BLaER1 treated with 17β-estradiol and CSF1 and Interleukin-3, amounts not matched to agents 10 nM and 100 nM (cell line): ENCODE data around the gene KCNAB2.

ENCODE experiments used
- H3K27ac ChIP-seq, 11 experiments: shearing (Covaris generic); formaldehyde crosslinking; 2 replicates each; pipeline ENCODE4 v1.8.1; 2022
- H3K27me3 ChIP-seq, 11 experiments: shearing (Covaris generic); formaldehyde crosslinking; 2 replicates each; pipeline ENCODE4 v1.8.1; 2022
- H3K36me3 ChIP-seq, 11 experiments: shearing (Covaris generic); formaldehyde crosslinking; 2 replicates each; pipeline ENCODE4 v1.8.1; 2022
- H3K4me1 ChIP-seq, 10 experiments: shearing (Covaris generic); formaldehyde crosslinking; 2 replicates each; pipeline ENCODE4 v1.8.1; 2022
- H3K4me2 ChIP-seq, 11 experiments: shearing (Covaris generic); formaldehyde crosslinking; 2 replicates each; pipeline ENCODE4 v1.8.1; 2022
- H3K4me3 ChIP-seq, 10 experiments: shearing (Covaris generic); formaldehyde crosslinking; 2 replicates each; pipeline ENCODE4 v1.8.1; 2022
- H3K9ac ChIP-seq, 11 experiments: shearing (Covaris generic); formaldehyde crosslinking; 2 replicates each; pipeline ENCODE4 v1.8.1; 2022
- H3K9me3 ChIP-seq, 11 experiments: shearing (Covaris generic); formaldehyde crosslinking; replicated peaks in 1 of 11; 2 replicates each; pipeline ENCODE4 v1.8.1; 2022
- H4K20me1 ChIP-seq, 11 experiments: shearing (Covaris generic); formaldehyde crosslinking; 2 replicates each; pipeline ENCODE4 v1.8.1; 2022
- Cebpa-rat ChIP-seq, 11 experiments: shearing (Covaris generic); IDR thresholded peaks; 2 replicates each; pipeline ENCODE4 v1.8.1; 2022

The KCNAB2 gene

DNA sequence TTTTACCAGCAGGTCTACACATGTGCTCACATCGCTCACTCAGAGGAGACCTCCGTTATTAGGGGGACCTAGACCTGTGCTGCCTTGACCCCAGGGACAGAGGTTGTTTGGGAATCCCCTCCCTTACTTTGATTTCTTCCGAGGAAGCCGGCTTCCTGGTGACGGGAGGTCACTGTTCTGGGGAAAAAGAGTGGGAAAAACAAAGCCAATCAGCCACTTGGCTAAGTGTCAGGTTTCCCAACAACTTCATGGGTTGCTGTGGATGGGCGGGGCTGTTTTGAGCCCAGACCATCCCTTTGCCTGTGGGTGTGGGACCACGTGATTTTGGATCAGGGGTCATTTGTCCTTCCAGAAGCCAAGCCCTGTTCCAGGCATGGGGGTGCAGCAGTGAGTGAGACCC is 7.1 kb upstream of the KCNAB2 start:
- Histone ChIP-seq H3K27ac (peak overlapping the region in 10 of 11 experiments; percentile 37 to 90 (median 84); a peak in 20 of 22 replicates), H3K36me3 (peaks cover 39 to 90% (median 76%) of the 10 kb centered on the region in 11 experiments), H3K4me3 (peak overlapping the region in 7 of 10 experiments; percentile 35 to 53 (median 47); a peak in 12 of 20 replicates), H3K4me2 (peak overlapping the region; percentile 80 to 99 (median 97)), H3K9ac (peak overlapping the region; percentile 53 to 82 (median 71); a peak in 20 of 22 replicates), H3K9me3 (no peaks in the 10 kb centered on the region), H3K27me3 (no peaks in the 10 kb centered on the region), H3K4me1 (peaks cover 83 to 99% (median 98%) of the 10 kb centered on the region in 10 experiments), H4K20me1 (peaks cover 95 to 100% (median 98%) of the 10 kb centered on the region in 11 experiments)
- no peak for TF ChIP-seq Cebpa-rat (IDR thresholded peaks at IDR 0.05)

DNA sequence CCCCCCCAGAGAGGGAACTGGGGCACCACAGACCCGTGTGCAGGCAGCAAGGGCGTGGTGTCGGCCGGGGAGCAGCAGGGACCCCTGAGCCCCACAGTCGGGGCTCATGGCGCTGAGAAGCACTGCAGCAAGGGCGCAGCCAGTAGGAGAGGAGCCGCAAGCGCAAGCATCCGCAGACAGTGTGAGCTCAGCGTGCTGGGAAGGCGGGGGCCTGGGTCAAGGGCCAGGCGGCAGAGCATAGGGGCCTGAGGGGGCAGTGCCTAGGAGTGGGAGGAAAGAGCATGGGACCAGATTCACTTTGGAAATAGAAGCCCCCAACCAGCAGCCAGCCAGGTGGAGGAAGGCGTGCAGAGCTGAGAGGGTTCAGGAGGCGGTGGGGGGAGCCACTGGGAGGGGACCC is 6.7 kb upstream of the KCNAB2 start:
- peak overlapping the region; percentile 53 to 82 (median 71); a peak in 20 of 22 replicates for H3K9ac ChIP-seq
- H3K4me1 ChIP-seq = peaks cover 78 to 99% (median 98%) of the 10 kb centered on the region in 10 experiments
- peaks cover 95 to 100% (median 98%) of the 10 kb centered on the region in 11 experiments for H4K20me1 ChIP-seq
- H3K27me3 ChIP-seq = no peaks in the 10 kb centered on the region
- H3K27ac ChIP-seq = peak overlapping the region in 10 of 11 experiments; percentile 37 to 90 (median 84); a peak in 20 of 22 replicates
- H3K4me2 ChIP-seq = peak overlapping the region; percentile 80 to 99 (median 97)
- H3K36me3 ChIP-seq = peaks cover 40 to 90% (median 76%) of the 10 kb centered on the region in 11 experiments
- no peaks in the 10 kb centered on the region for H3K9me3 ChIP-seq
- no peak for TF ChIP-seq Cebpa-rat (IDR thresholded peaks at IDR 0.05)
- H3K4me3 ChIP-seq = peak overlapping the region in 7 of 10 experiments; percentile 22 to 53 (median 47); a peak in 10 of 20 replicates

GRCh38 chr1:6040444-6040843 is 5.2 kb upstream of the KCNAB2 start:
- no peak for TF ChIP-seq Cebpa-rat (IDR thresholded peaks at IDR 0.05)
- Histone ChIP-seq H3K4me2 (peak overlapping the region; percentile 80 to 99 (median 97)), H3K9me3 (no peaks in the 10 kb centered on the region), H3K4me3 (peak overlapping the region in 8 of 10 experiments; percentile 19 to 53 (median 44); a peak in 16 of 20 replicates), H3K27me3 (no peaks in the 10 kb centered on the region), H3K36me3 (peaks cover 44 to 90% (median 76%) of the 10 kb centered on the region in 11 experiments), H3K9ac (peak overlapping the region; percentile 53 to 82 (median 71); a peak in 21 of 22 replicates), H3K27ac (peak overlapping the region in 10 of 11 experiments; percentile 57 to 90 (median 84); a peak in 20 of 22 replicates), H4K20me1 (peaks cover 95 to 100% (median 98%) of the 10 kb centered on the region in 11 experiments), H3K4me1 (peaks cover 64 to 99% (median 98%) of the 10 kb centered on the region in 10 experiments)

DNA sequence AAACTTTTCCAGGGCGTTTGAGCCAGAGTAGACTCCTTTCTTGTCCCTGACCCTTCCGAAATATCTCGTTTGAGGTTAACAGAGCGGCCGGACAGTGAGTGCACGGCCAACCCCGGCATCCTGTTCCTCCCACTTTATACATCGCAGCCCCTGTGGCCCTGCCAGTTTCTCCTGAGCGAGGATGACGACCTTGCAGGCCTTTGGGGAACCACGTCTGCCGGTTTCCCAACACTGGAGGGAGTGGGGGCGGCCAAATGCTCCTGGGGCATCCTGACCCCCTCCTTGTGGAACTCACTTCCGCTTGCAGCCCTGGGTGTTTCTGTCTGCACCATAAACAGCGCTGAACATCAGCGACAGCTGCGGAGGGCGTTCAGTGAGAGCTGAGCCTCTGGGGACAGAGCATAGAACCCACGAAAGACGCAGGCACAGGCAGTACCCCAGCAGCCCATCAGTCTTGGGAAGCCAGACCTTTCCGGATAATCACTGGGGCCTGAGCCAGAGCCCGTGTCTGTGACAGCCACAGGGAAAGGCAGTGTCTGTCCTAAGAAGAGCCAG is 4.8 kb upstream of the KCNAB2 start:
- Histone ChIP-seq H4K20me1 (peaks cover 95 to 100% (median 98%) of the 10 kb centered on the region in 11 experiments), H3K27ac (peak overlapping the region in 10 of 11 experiments; percentile 57 to 90 (median 84); a peak in 19 of 22 replicates), H3K4me2 (peak overlapping the region; percentile 80 to 99 (median 97)), H3K9ac (peak overlapping the region; percentile 53 to 82 (median 71); a peak in 21 of 22 replicates), H3K27me3 (no peaks in the 10 kb centered on the region), H3K9me3 (no peaks in the 10 kb centered on the region), H3K36me3 (peaks cover 49 to 90% (median 79%) of the 10 kb centered on the region in 11 experiments), H3K4me3 (peak overlapping the region in 8 of 10 experiments; percentile 19 to 53 (median 45); a peak in 15 of 20 replicates), H3K4me1 (peaks cover 59 to 99% (median 98%) of the 10 kb centered on the region in 10 experiments)
- peak in 8 of 11 experiments; percentile 16 to 88 (median 67); a peak in 13 of 22 replicates for TF ChIP-seq Cebpa-rat (IDR thresholded peaks at IDR 0.05)

GRCh38 chr1:6041432-6042062 is 4.1 kb upstream of the KCNAB2 start:
- TF ChIP-seq Cebpa-rat (IDR thresholded peaks at IDR 0.05) = no peak
- H3K4me1 ChIP-seq = peaks cover 53 to 99% (median 98%) of the 10 kb centered on the region in 10 experiments
- peaks cover 55 to 90% (median 84%) of the 10 kb centered on the region in 11 experiments for H3K36me3 ChIP-seq
- peak overlapping the region; percentile 80 to 99 (median 97) for H3K4me2 ChIP-seq
- no peaks in the 10 kb centered on the region for H3K9me3 ChIP-seq
- H3K4me3 ChIP-seq = peak overlapping the region in 7 of 10 experiments; percentile 19 to 53 (median 47); a peak in 11 of 20 replicates
- peaks cover 95 to 100% (median 98%) of the 10 kb centered on the region in 11 experiments for H4K20me1 ChIP-seq
- peak overlapping the region in 10 of 11 experiments; percentile 53 to 82 (median 72); a peak in 17 of 22 replicates for H3K9ac ChIP-seq
- H3K27ac ChIP-seq = peak overlapping the region in 10 of 11 experiments; percentile 57 to 90 (median 84); a peak in 19 of 22 replicates
- no peaks in the 10 kb centered on the region for H3K27me3 ChIP-seq

DNA sequence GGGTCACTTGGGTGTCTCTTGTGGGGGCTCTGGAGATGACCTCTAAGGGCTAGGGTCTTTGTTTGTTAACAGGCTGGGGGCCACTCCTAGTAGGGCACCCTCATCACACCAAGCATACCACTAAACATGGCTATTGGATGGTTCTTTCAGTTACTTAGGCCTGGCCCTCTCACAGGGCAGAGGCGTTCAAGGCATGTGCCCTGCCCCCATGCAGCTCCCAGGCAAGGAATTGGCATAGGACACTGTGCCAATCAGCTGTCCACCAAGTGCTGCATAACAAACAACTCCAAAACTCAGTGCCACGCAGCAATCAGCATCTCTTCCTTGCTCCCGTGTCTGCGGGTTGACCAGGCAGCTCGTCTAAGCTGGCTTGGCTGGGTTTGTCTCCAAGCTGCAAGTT is 2.1 kb upstream of the KCNAB2 start:
- Histone ChIP-seq H3K4me2 (peak overlapping the region in 8 of 11 experiments; percentile 35 to 70 (median 52); a peak in 16 of 22 replicates), H3K27me3 (no peaks in the 10 kb centered on the region), H3K9ac (0 out of 22 replicates have a peak overlapping the region, but pooled peaks of 1 of the 11 experiments have one; percentile 33), H3K9me3 (no peaks in the 10 kb centered on the region), H4K20me1 (peaks cover 96 to 100% (median 99%) of the 10 kb centered on the region in 11 experiments), H3K36me3 (peaks cover 72 to 99% (median 98%) of the 10 kb centered on the region in 11 experiments), H3K27ac (peak overlapping the region in 3 of 11 experiments; percentile 20 to 40 (median 31); a peak in 5 of 22 replicates), H3K4me3 (no peak overlapping the region), H3K4me1 (peaks cover 33 to 92% (median 85%) of the 10 kb centered on the region in 10 experiments)
- no peak for TF ChIP-seq Cebpa-rat (IDR thresholded peaks at IDR 0.05)

DNA sequence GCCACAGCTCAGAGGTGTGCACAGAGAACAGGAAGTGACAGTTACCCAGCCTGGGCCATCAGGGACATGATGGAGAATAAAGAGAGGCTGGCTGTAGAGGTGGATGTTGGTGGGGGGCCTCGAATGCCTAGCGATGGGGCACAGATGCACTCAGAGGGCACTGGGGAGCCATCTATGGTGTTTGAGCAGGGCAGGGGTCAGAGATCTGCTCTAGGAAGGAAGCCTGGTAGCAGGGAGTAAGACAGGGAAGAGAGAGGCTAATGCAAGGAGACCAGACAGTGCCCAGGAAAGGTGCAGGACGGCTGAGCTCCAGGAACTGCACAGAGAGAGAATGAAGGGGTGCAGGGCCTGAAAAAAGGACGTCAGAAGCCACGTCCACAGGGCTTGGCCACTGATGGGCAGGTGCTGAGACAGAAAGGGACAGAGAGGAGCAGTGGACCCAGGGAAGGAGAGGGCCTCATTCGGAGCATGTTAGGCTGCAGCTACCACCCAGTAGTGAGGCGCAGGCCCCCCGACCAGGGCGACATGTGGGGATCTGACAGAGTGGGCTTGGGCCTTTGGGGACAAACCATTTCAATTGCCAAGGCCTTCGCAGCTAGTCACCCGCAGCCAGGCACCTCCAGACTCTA is 1.1 kb upstream of the KCNAB2 start:
- Histone ChIP-seq H3K9ac (peak overlapping the region in 2 of 11 experiments; percentile 15 to 33; a peak in 2 of 22 replicates), H3K9me3 (no peaks in the 10 kb centered on the region), H4K20me1 (peaks cover 96 to 100% (median 99%) of the 10 kb centered on the region in 11 experiments), H3K4me3 (no peak overlapping the region), H3K36me3 (peaks cover 76 to 99% (median 98%) of the 10 kb centered on the region in 11 experiments), H3K4me1 (peaks cover 23 to 82% (median 75%) of the 10 kb centered on the region in 10 experiments), H3K27me3 (no peaks in the 10 kb centered on the region), H3K27ac (peak overlapping the region in 4 of 11 experiments; percentile 5 to 31 (median 21); a peak in 4 of 22 replicates), H3K4me2 (peak overlapping the region in 7 of 11 experiments; percentile 35 to 70 (median 61); a peak in 14 of 22 replicates)
- no peak for TF ChIP-seq Cebpa-rat (IDR thresholded peaks at IDR 0.05)

- no peak overlapping the region for H3K4me3 ChIP-seq
- TF ChIP-seq Cebpa-rat (IDR thresholded peaks at IDR 0.05) = no peak
- no peaks in the 10 kb centered on the region for H3K27me3 ChIP-seq
- H3K4me2 ChIP-seq = peak overlapping the region in 5 of 11 experiments; percentile 42 to 70 (median 62); a peak in 9 of 22 replicates
- H3K9ac ChIP-seq = peak overlapping the region in 2 of 11 experiments; percentile 4 to 15; a peak in 1 of 22 replicates
- H3K36me3 ChIP-seq = peaks cover 79 to 99% (median 98%) of the 10 kb centered on the region in 11 experiments
- peak overlapping the region in 4 of 11 experiments; percentile 0 to 31 (median 16); a peak in 3 of 22 replicates for H3K27ac ChIP-seq
- H3K4me1 ChIP-seq = peaks cover 18 to 79% (median 70%) of the 10 kb centered on the region in 10 experiments
- no peaks in the 10 kb centered on the region for H3K9me3 ChIP-seq
- H4K20me1 ChIP-seq = peaks cover 96 to 100% (median 99%) of the 10 kb centered on the region in 11 experiments
Measured at GRCh38 chr1:6045110-6045502, 582 bp upstream of the KCNAB2 start.
